HL-60 (cell line): ENCODE results near the gene KCNJ11.

Experiments used
- DNase-seq, 2 experiments: peaks; one replicate each; pipeline ENCODE4 v3.0.0-alpha.2; 2010 to 2020; ENCODE audit warnings: low read depth in 1 of 2, low spot score in 1 of 2
- H3K27ac ChIP-seq: fragments of 250-450 bp; sonication (Bioruptor Pico); replicated peaks from 2 replicates; pipeline ENCODE4 v1.5.1; 2020; ENCODE audit warnings: mild to moderate bottlenecking, moderate library complexity
- H3K27me3 ChIP-seq: fragments of 250-450 bp; sonication (Bioruptor Pico); 2 replicates; pipeline ENCODE4 v1.5.1; 2021; ENCODE audit warnings: mild to moderate bottlenecking, moderate library complexity; ENCODE audit not compliant: insufficient read depth, poor library complexity, severe bottlenecking
- H3K4me3 ChIP-seq: replicated peaks from 2 replicates; pipeline ENCODE4 v1.5.1; 2011; ENCODE audit warnings: mild to moderate bottlenecking, control low read depth, low read length; ENCODE audit not compliant: insufficient read depth
- CTCF ChIP-seq: IDR thresholded peaks from one replicate; pipeline ENCODE4 v1.5.1; 2011; ENCODE audit warnings: low read length, control low read depth, inconsistent platforms; ENCODE audit not compliant: insufficient read depth
- GABPA ChIP-seq: IDR thresholded peaks from 2 replicates; pipeline ENCODE4 v1.6.1; 2012; ENCODE audit warnings: low read depth
- POLR2AphosphoS5 ChIP-seq: IDR thresholded peaks from 2 replicates; pipeline ENCODE4 v1.6.1; 2012; ENCODE audit warnings: low read depth
- REST ChIP-seq: IDR thresholded peaks from 2 replicates; pipeline ENCODE4 v1.6.1; 2012; ENCODE audit warnings: low read depth; ENCODE audit not compliant: insufficient replicate concordance
- SPI1 ChIP-seq: IDR thresholded peaks from 2 replicates; pipeline ENCODE4 v1.6.1; 2012; ENCODE audit warnings: low read depth, mild to moderate bottlenecking, borderline replicate concordance

KCNJ11 gene

GRCh38 chr11:17376493-17376892 is 12.0 kb downstream of the KCNJ11 start:
- DNase-seq = no peak
- Histone ChIP-seq H3K27me3 (no peaks in the 10 kb centered on the region), H3K27ac (no peak overlapping the region), H3K4me3 (no peak overlapping the region)
- TF ChIP-seq REST = no peak
- no peak for TF ChIP-seq GABPA
- no peak for TF ChIP-seq POLR2AphosphoS5
- no peak for TF ChIP-seq SPI1
- no peak for TF ChIP-seq CTCF

GRCh38 chr11:17375547-17375946 is 12.9 kb downstream of the KCNJ11 start:
- Histone ChIP-seq H3K27ac (no peak overlapping the region), H3K4me3 (no peak overlapping the region), H3K27me3 (no peaks in the 10 kb centered on the region)
- DNase-seq = no peak
- no peak for TF ChIP-seq POLR2AphosphoS5
- no peak for TF ChIP-seq REST
- no peak for TF ChIP-seq CTCF
- no peak for TF ChIP-seq GABPA
- no peak for TF ChIP-seq SPI1

- Histone ChIP-seq H3K4me3 (no peak overlapping the region), H3K27ac (no peak overlapping the region), H3K27me3 (no peaks in the 10 kb centered on the region)
- no peak for DNase-seq
- TF ChIP-seq CTCF = no peak
- no peak for TF ChIP-seq POLR2AphosphoS5
- no peak for TF ChIP-seq SPI1
- no peak for TF ChIP-seq GABPA
- no peak for TF ChIP-seq REST
Observed at GRCh38 chr11:17371614-17372013, 16.8 kb downstream of the KCNJ11 start.
